Gastrocnemius medialis (tissue), 4 donors: Measurements from ENCODE around the gene UFD1.

Experiments
- POLR2A ChIP-seq, 2 donors: fragments of 450-650 bp; IDR thresholded peaks; one replicate each; pipeline ENCODE4 v1.6.1; 2017; ENCODE audit warnings: antibody characterized with exemption in 2 of 2, mild to moderate bottlenecking in 2 of 2, moderate library complexity in 2 of 2
- TF ChIP-seq, protein P1 (sequence below), 5 experiments: fragments of 450-650 bp in 3 of 5; fragments of 200-600 bp in 2 of 5; sonication (generic) in 2 of 5; IDR thresholded peaks in 4 of 5; conservative IDR thresholded peaks in 1 of 5; 1 replicate in 4 of 5; 2 replicates in 1 of 5; pipeline ENCODE4 v1.5.1; 2016 to 2019; ENCODE audit warnings: antibody characterized with exemption in 5 of 5, mild to moderate bottlenecking in 3 of 5, moderate library complexity in 3 of 5

- TF ChIP-seq, protein P1, sequence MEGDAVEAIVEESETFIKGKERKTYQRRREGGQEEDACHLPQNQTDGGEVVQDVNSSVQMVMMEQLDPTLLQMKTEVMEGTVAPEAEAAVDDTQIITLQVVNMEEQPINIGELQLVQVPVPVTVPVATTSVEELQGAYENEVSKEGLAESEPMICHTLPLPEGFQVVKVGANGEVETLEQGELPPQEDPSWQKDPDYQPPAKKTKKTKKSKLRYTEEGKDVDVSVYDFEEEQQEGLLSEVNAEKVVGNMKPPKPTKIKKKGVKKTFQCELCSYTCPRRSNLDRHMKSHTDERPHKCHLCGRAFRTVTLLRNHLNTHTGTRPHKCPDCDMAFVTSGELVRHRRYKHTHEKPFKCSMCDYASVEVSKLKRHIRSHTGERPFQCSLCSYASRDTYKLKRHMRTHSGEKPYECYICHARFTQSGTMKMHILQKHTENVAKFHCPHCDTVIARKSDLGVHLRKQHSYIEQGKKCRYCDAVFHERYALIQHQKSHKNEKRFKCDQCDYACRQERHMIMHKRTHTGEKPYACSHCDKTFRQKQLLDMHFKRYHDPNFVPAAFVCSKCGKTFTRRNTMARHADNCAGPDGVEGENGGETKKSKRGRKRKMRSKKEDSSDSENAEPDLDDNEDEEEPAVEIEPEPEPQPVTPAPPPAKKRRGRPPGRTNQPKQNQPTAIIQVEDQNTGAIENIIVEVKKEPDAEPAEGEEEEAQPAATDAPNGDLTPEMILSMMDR (IDR thresholded peaks at IDR 0.05 in 4 of 5, conservative IDR thresholded peaks at IDR 0.05 in 1 of 5): no peak
- TF ChIP-seq POLR2A (IDR thresholded peaks at IDR 0.05): peak; percentile 47 to 82
Measured at GRCh38 chr22:19524170-19525115, 45.5 kb upstream of the UFD1 start, which contains the start of gene CLDN5.
